SK-N-SH (cell line): ENCODE data around the gene AFF3. TPM values are rescaled to one million over a fixed set of nuclear protein-coding genes. Genes with fewer than 3 reads are reported as not detected.

Experiments used
- CTCF ChIA-PET: fragments of 300-600, 350-600 bp; formaldehyde crosslinking; extraction: SDS; loops from one replicate; lab custom pipeline; 2021; lab: Yijun Ruan, JAX
- POLR2A ChIA-PET: fragments of 350-600 bp; sonication (Branson Sonifier 250); formaldehyde crosslinking; extraction: SDS; loops from one replicate; lab custom pipeline; 2020; ENCODE audit warnings: antibody characterized with exemption, inconsistent platforms; lab: Yijun Ruan, JAX
- DNase-seq: peaks from one replicate; pipeline ENCODE4 v3.0.0; 2012
- H2AFZ ChIP-seq: fragments of 200-600 bp; sonication (generic); 2 replicates; pipeline ENCODE4 v1.8.1; 2016; ENCODE audit warnings: antibody characterized with exemption, mild to moderate bottlenecking, low read depth
- H3F3A ChIP-seq: fragments of 200-600 bp; sonication (generic); replicated peaks from 2 replicates; pipeline ENCODE3; 2016; ENCODE audit warnings: antibody characterized with exemption, mild to moderate bottlenecking; ENCODE audit not compliant: insufficient read depth
- H3K27ac ChIP-seq, 2 experiments: fragments of 200-500 bp in 1 of 2; fragments of 200-600 bp in 1 of 2; sonication (Bioruptor generic) in 1 of 2; sonication (generic), shearing (Covaris generic) in 1 of 2; 2 replicates each; pipeline versions ENCODE4 v1.5.1 to v1.6.1; 2014 to 2016; ENCODE audit warnings: low read depth in 2 of 2, inconsistent platforms in 1 of 2, low read length in 1 of 2, mild to moderate bottlenecking in 1 of 2, mixed read lengths in 1 of 2
- H3K27me3 ChIP-seq: fragments of 200-600 bp; sonication (generic), shearing (Covaris generic); 2 replicates; pipeline ENCODE4 v1.6.1; 2016; ENCODE audit warnings: mixed run types; ENCODE audit not compliant: insufficient read depth
- H3K36me3 ChIP-seq, 2 experiments: fragments of 200-500 bp in 1 of 2; fragments of 200-600 bp in 1 of 2; sonication (Bioruptor generic) in 1 of 2; sonication (generic) in 1 of 2; replicated peaks in 1 of 2; 2 replicates each; pipeline versions ENCODE3 to v1.5.1; 2014 to 2016; ENCODE audit warnings: low read length in 1 of 2, mild to moderate bottlenecking in 1 of 2; ENCODE audit not compliant: insufficient read depth in 2 of 2, control insufficient read depth in 1 of 2
- H3K4me1 ChIP-seq, 2 experiments: fragments of 200-500 bp in 1 of 2; fragments of 200-600 bp in 1 of 2; sonication (Bioruptor generic) in 1 of 2; sonication (generic), shearing (Covaris generic) in 1 of 2; 2 replicates each; pipeline versions ENCODE4 v1.5.1 to v1.6.1; 2014 to 2016; ENCODE audit warnings: low read depth in 1 of 2, low read length in 1 of 2, mixed run types in 1 of 2; ENCODE audit not compliant: insufficient read depth in 2 of 2, control insufficient read depth in 1 of 2
- H3K4me2 ChIP-seq: fragments of 200-600 bp; sonication (generic), shearing (Covaris generic); 2 replicates; pipeline ENCODE4 v1.6.1; 2017; ENCODE audit warnings: mixed run types
- H3K4me3 ChIP-seq, 2 experiments: fragments of 200-500 bp in 1 of 2; fragments of 200-600 bp in 1 of 2; sonication (Bioruptor generic) in 1 of 2; sonication (generic), shearing (Covaris generic) in 1 of 2; 2 replicates each; pipeline versions ENCODE4 v1.5.1 to v1.8.1; 2014 to 2016; ENCODE audit warnings: low read depth in 2 of 2, inconsistent platforms in 1 of 2, low read length in 1 of 2, mild to moderate bottlenecking in 1 of 2, mixed read lengths in 1 of 2, moderate library complexity in 1 of 2
- H3K79me2 ChIP-seq: fragments of 200-600 bp; sonication (generic); 2 replicates; pipeline ENCODE4 v1.8.1; 2017; ENCODE audit warnings: mild to moderate bottlenecking; ENCODE audit not compliant: insufficient read depth
- H3K9ac ChIP-seq: fragments of 200-600 bp; sonication (generic); 2 replicates; pipeline ENCODE4 v1.6.1; 2017; ENCODE audit warnings: mixed run types
- H3K9me2 ChIP-seq: fragments of 200-600 bp; sonication (generic); 2 replicates; pipeline ENCODE4 v1.6.1; 2017; ENCODE audit warnings: mixed run types
- H3K9me3 ChIP-seq: fragments of 200-600 bp; sonication (generic); 2 replicates; pipeline ENCODE4 v1.6.1; 2017; ENCODE audit warnings: mixed run types, mild to moderate bottlenecking, moderate library complexity
- H4K20me1 ChIP-seq: fragments of 200-600 bp; sonication (generic); 2 replicates; pipeline ENCODE4 v1.6.1; 2017; ENCODE audit warnings: mild to moderate bottlenecking, mixed run types; ENCODE audit not compliant: insufficient read depth
- CHD2 ChIP-seq: fragments of 150-350 bp; IDR thresholded peaks from 2 replicates; pipeline ENCODE4 v1.6.1; 2018; ENCODE audit warnings: low read length; ENCODE audit not compliant: partially characterized antibody
- ELF1 ChIP-seq: IDR thresholded peaks from 2 replicates; pipeline ENCODE4 v1.4.0; 2012
- EP300 ChIP-seq, 2 experiments: IDR thresholded peaks; 2 replicates each; pipeline versions ENCODE4 v1.4.0 to v1.6.1; 2012; ENCODE audit warnings: borderline replicate concordance in 1 of 2, low read depth in 1 of 2, low read length in 1 of 2
- FOSL2 ChIP-seq: IDR thresholded peaks from 2 replicates; pipeline ENCODE4 v1.4.0; 2012; ENCODE audit warnings: low read depth, mild to moderate bottlenecking, moderate library complexity, borderline replicate concordance
- FOXJ3 ChIP-seq: sonication (generic); formaldehyde crosslinking; IDR thresholded peaks from 2 replicates; pipeline ENCODE4 v1.5.1; 2020; ENCODE audit warnings: mild to moderate bottlenecking, missing genetic modification reagents
- FOXM1 ChIP-seq: IDR thresholded peaks from 2 replicates; pipeline ENCODE4 v1.4.0; 2012; ENCODE audit warnings: low read depth, mild to moderate bottlenecking
- JUND ChIP-seq: IDR thresholded peaks from 2 replicates; pipeline ENCODE4 v1.4.0; 2012
- MEF2A ChIP-seq: IDR thresholded peaks from 2 replicates; pipeline ENCODE4 v1.4.0; 2012; ENCODE audit warnings: low read depth, borderline replicate concordance
- NFIC ChIP-seq: IDR thresholded peaks from 2 replicates; pipeline ENCODE4 v1.4.0; 2012; ENCODE audit warnings: borderline replicate concordance
- PBX3 ChIP-seq: IDR thresholded peaks from 2 replicates; pipeline ENCODE4; 2012
- POLR2AphosphoS5 ChIP-seq: IDR thresholded peaks from 2 replicates; pipeline ENCODE4 v1.6.1; 2012; ENCODE audit warnings: low read depth, low read length
- RAD21 ChIP-seq: IDR thresholded peaks from 2 replicates; pipeline ENCODE4 v1.6.1; 2012; ENCODE audit warnings: mild to moderate bottlenecking, low read length
- RXRA ChIP-seq: IDR thresholded peaks from 2 replicates; pipeline ENCODE4 v1.4.0; 2012; ENCODE audit warnings: low read depth, mild to moderate bottlenecking, borderline replicate concordance
- SIN3A ChIP-seq: IDR thresholded peaks from 2 replicates; pipeline ENCODE4 v1.6.1; 2012; ENCODE audit warnings: low read depth, mild to moderate bottlenecking, low read length, moderate library complexity, borderline replicate concordance
- TCF12 ChIP-seq: IDR thresholded peaks from 2 replicates; pipeline ENCODE4 v1.4.0; 2012
- TEAD4 ChIP-seq: IDR thresholded peaks from 2 replicates; pipeline ENCODE4 v1.4.0; 2012; ENCODE audit warnings: mild to moderate bottlenecking, borderline replicate concordance; ENCODE audit not compliant: insufficient read depth
- YY1 ChIP-seq: IDR thresholded peaks from 2 replicates; pipeline ENCODE4 v1.4.0; 2012; ENCODE audit warnings: low read depth, mild to moderate bottlenecking
- WGBS: methylation state at CpG from one replicate; pipeline ENCODE4 v1.1.6; 2017; ENCODE audit warnings: low lambda C conversion rate; 5-methylcytosine and 5-hydroxymethylcytosine counted together
- polyA plus RNA-seq, 3 experiments: library from polyadenylated mRNA; depleted of rRNA; stranded (reverse); fragments of >200 nt; gene quantifications; 2 replicates each; pipeline ENCODE4 v1.2.3, GENCODE V29; 2012

Gene AFF3
- polyA plus RNA-seq, 1 of the 3 experiments (the other 2 are of a cell fraction), result 0.36 TPM

GRCh38 chr2:99879481-99879880 lies 262.9 kb downstream of the AFF3 start:
- ChIA-PET POLR2A (no interaction called here), CTCF (interaction anchor here (0.9 kb wide), 1 partner anchor 381 kb away, joined by 4 read pairs; no protein-coding TSS in a partner anchor)
- Histone ChIP-seq H3K4me3 (no peak overlapping the region), H4K20me1 (no peaks in the 10 kb centered on the region), H3K9ac (peak overlapping the region; percentile 59), H3K4me1 (peaks cover 22 to 32% of the 10 kb centered on the region in 2 experiments), H3F3A (peaks cover 33% of the 10 kb centered on the region), H3K79me2 (no peaks in the 10 kb centered on the region), H3K9me2 (no peaks in the 10 kb centered on the region), H3K27ac (peak overlapping the region; percentile 77 to 89), H3K9me3 (no peaks in the 10 kb centered on the region), H3K36me3 (no peaks in the 10 kb centered on the region), H3K27me3 (no peaks in the 10 kb centered on the region), H3K4me2 (peak overlapping the region; percentile 64), H2AFZ (no peak overlapping the region)
- TF ChIP-seq PBX3 (no peak), FOSL2 (no peak), FOXJ3 (no peak), ELF1 (no peak), TEAD4 (no peak), MEF2A (no peak)
- no peak for DNase-seq
- WGBS, result 78% methylated on average over 4 of the region's 4 CpGs

- Histone ChIP-seq H3K9me3 (no peaks in the 10 kb centered on the region), H4K20me1 (no peaks in the 10 kb centered on the region), H3K9ac (peak overlapping the region; percentile 59), H3K27ac (peak overlapping the region; percentile 77 to 89; a peak in 3 of 4 replicates), H3K79me2 (no peaks in the 10 kb centered on the region), H3K27me3 (no peaks in the 10 kb centered on the region), H2AFZ (peak overlapping the region; percentile 57), H3F3A (peaks cover 33% of the 10 kb centered on the region), H3K4me3 (no peak overlapping the region), H3K4me1 (peaks cover 22 to 32% of the 10 kb centered on the region in 2 experiments), H3K4me2 (peak overlapping the region; percentile 64), H3K36me3 (no peaks in the 10 kb centered on the region), H3K9me2 (no peaks in the 10 kb centered on the region)
- TF ChIP-seq EP300 (IDR thresholded peaks at IDR 0.05; ENCODE audit: borderline replicate concordance in 1 of 2, low read depth in 1 of 2, low read length in 1 of 2) (peak; percentile 32 to 83; a peak in 3 of 4 replicates), SIN3A (0 out of 2 replicates have a peak, but pooled peaks have one; percentile 18), CHD2 (no peak), RAD21 (no peak), POLR2AphosphoS5 (0 out of 2 replicates have a peak, but pooled peaks have one; percentile 17), RXRA (peak; percentile 68), FOSL2 (peak; percentile 32; the same call in 1 of the 2 replicates), JUND (peak; percentile 54), TEAD4 (peak; percentile 75), FOXM1 (peak; percentile 70), NFIC (peak; percentile 38; the same call in 1 of the 2 replicates), PBX3 (peak; percentile 75), TCF12 (peak; percentile 76; the same call in 1 of the 2 replicates), YY1 (no peak)
- 14% methylated on average over 5 of the region's 5 CpGs for WGBS
- ChIA-PET CTCF (interaction anchor here (0.9 kb wide), 1 partner anchor 381 kb away, joined by 4 read pairs; no protein-coding TSS in a partner anchor), POLR2A (no interaction called here)
- DNase-seq, result no peak
Observed at GRCh38 chr2:99878581-99879350, 263.6 kb downstream of the AFF3 start.
